CD14-positive monocyte (primary cell): ENCODE results near the gene C8B. TPM values are rescaled to one million over a fixed set of nuclear protein-coding genes. Genes with fewer than 3 reads are reported as not detected.

ENCODE experiments used
- DNase-seq, 3 donors: peaks; one replicate each; pipeline ENCODE4 v3.0.0-alpha.2; 2011 to 2022
- H2AFZ ChIP-seq: 2 replicates; pipeline ENCODE4 v1.6.0; 2012; ENCODE audit warnings: mild to moderate bottlenecking, low read depth, low read length, inconsistent platforms; ENCODE audit not compliant: insufficient read depth, poor library complexity, severe bottlenecking
- H3K27ac ChIP-seq, 2 donors: 1 replicate in 1 of 2; 2 replicates in 1 of 2; pipeline ENCODE4 v1.5.1; 2012 to 2013; ENCODE audit warnings: low read length in 2 of 2, control low read depth in 1 of 2, inconsistent platforms in 1 of 2, low read depth in 1 of 2, mild to moderate bottlenecking in 1 of 2
- H3K27me3 ChIP-seq, 2 donors: one replicate each; pipeline versions ENCODE4 v1.6.0 to v1.6.1; 2011 to 2013; ENCODE audit warnings: low read length in 2 of 2; ENCODE audit not compliant: control insufficient read depth in 2 of 2, insufficient read depth in 2 of 2
- H3K36me3 ChIP-seq, 2 donors: replicated peaks in 1 of 2; 1 replicate in 1 of 2; 2 replicates in 1 of 2; pipeline versions ENCODE4 v1.5.1 to v1.6.1; 2012 to 2013; ENCODE audit warnings: low read length in 2 of 2, control low read depth in 1 of 2, inconsistent platforms in 1 of 2, mild to moderate bottlenecking in 1 of 2; ENCODE audit not compliant: insufficient read depth in 2 of 2, control insufficient read depth in 1 of 2
- H3K4me1 ChIP-seq, 2 donors: 1 replicate in 1 of 2; 2 replicates in 1 of 2; pipeline versions ENCODE4 v1.5.1 to v1.6.1; 2012 to 2013; ENCODE audit warnings: low read length in 2 of 2, control low read depth in 1 of 2, inconsistent platforms in 1 of 2, mild to moderate bottlenecking in 1 of 2, moderate library complexity in 1 of 2; ENCODE audit not compliant: insufficient read depth in 2 of 2, control insufficient read depth in 1 of 2
- H3K4me2 ChIP-seq: replicated peaks from 2 replicates; pipeline ENCODE3; 2012; ENCODE audit warnings: low read length, moderate library complexity, mild to moderate bottlenecking; ENCODE audit not compliant: poor library complexity, severe bottlenecking; ENCODE audit errors: extremely low read depth
- H3K4me3 ChIP-seq, 3 experiments: fragments of 200-600 bp in 1 of 3; sonication (generic) in 1 of 3; replicated peaks in 1 of 3; 1 replicate in 2 of 3; 2 replicates in 1 of 3; pipeline ENCODE4 v1.5.1; 2011 to 2013; ENCODE audit warnings: low read length in 3 of 3, mild to moderate bottlenecking in 3 of 3, control low read depth in 2 of 3, low read depth in 2 of 3, inconsistent platforms in 1 of 3, moderate library complexity in 1 of 3
- H3K79me2 ChIP-seq: 2 replicates; pipeline ENCODE4 v1.6.0; 2012; ENCODE audit warnings: mild to moderate bottlenecking, control low read depth, inconsistent platforms, low read length, moderate library complexity; ENCODE audit not compliant: insufficient read depth
- H3K9ac ChIP-seq: 2 replicates; pipeline ENCODE4 v1.6.0; 2017; ENCODE audit warnings: low read length, mild to moderate bottlenecking; ENCODE audit not compliant: insufficient read depth, poor library complexity, severe bottlenecking
- H3K9me3 ChIP-seq, 2 donors: replicated peaks in 1 of 2; 1 replicate in 1 of 2; 2 replicates in 1 of 2; pipeline versions ENCODE4 v1.5.1 to v1.6.1; 2012 to 2013; ENCODE audit warnings: low read length in 2 of 2, control low read depth in 1 of 2; ENCODE audit not compliant: control insufficient read depth in 1 of 2, insufficient read depth in 1 of 2
- H4K20me1 ChIP-seq: 2 replicates; pipeline ENCODE4 v1.6.0; 2012; ENCODE audit warnings: mild to moderate bottlenecking, low read length, control low read depth, moderate library complexity; ENCODE audit not compliant: insufficient read depth
- H3K27ac Mint-ChIP-seq, 7 donors: one replicate each; pipeline ENCODE4 v1.8.0; 2020; ENCODE audit warnings: mild to moderate bottlenecking in 7 of 7, mixed read lengths in 7 of 7, moderate library complexity in 6 of 7, inconsistent platforms in 2 of 7
- H3K27me3 Mint-ChIP-seq, 3 donors: one replicate each; pipeline ENCODE4 v1.8.0; 2021 to 2022; ENCODE audit warnings: low read depth in 3 of 3, mild to moderate bottlenecking in 3 of 3, mixed read lengths in 3 of 3, moderate library complexity in 3 of 3, inconsistent platforms in 1 of 3
- H3K36me3 Mint-ChIP-seq, 2 donors: one replicate each; pipeline ENCODE4 v1.8.0; 2020; ENCODE audit warnings: mixed read lengths in 2 of 2, inconsistent platforms in 1 of 2, mild to moderate bottlenecking in 1 of 2
- H3K4me1 Mint-ChIP-seq: one replicate; pipeline ENCODE4 v1.8.0; 2020; ENCODE audit warnings: mild to moderate bottlenecking, mixed read lengths
- H3K4me3 Mint-ChIP-seq, 2 donors: one replicate each; pipeline ENCODE4 v1.8.0; 2020; ENCODE audit warnings: mild to moderate bottlenecking in 2 of 2, mixed read lengths in 2 of 2, moderate library complexity in 1 of 2
- H3K9me3 Mint-ChIP-seq, 7 donors: one replicate each; pipeline ENCODE4 v1.8.0; 2020 to 2022; ENCODE audit warnings: mixed read lengths in 7 of 7, mild to moderate bottlenecking in 6 of 7, moderate library complexity in 6 of 7, inconsistent platforms in 2 of 7
- CTCF ChIP-seq: fragments of 200-600 bp; IDR thresholded peaks from one replicate; pipeline ENCODE4 v1.8.0; 2022; ENCODE audit warnings: antibody characterized with exemption, mild to moderate bottlenecking
- WGBS: methylation state at CpG from one replicate; pipeline ENCODE4 v1.1.5; 2013; ENCODE audit warnings: missing lambda C conversion rate; ENCODE audit not compliant: insufficient coverage; 5-methylcytosine and 5-hydroxymethylcytosine counted together
- intact Hi-C, 2 donors: fragments of 100-400 bp; cut with micrococcal nuclease; formaldehyde crosslinking; loops; one replicate each; pipeline versions ENCODE4 v1.15.0 to v1.15.1; 2023
- polyA plus RNA-seq, 3 donors: library from polyadenylated mRNA; depleted of rRNA in 1 of 3; unstranded in 2 of 3; stranded (reverse) in 1 of 3; fragments of 300-500 nt in 2 of 3; fragments of >200 nt in 1 of 3; fragmentation: Illumina TruSeq in 2 of 3; gene quantifications; 1 replicate in 2 of 3; 2 replicates in 1 of 3; pipeline ENCODE4 v1.2.3, GENCODE V29; 2012 to 2021

The C8B gene
- polyA plus RNA-seq, 3 donors: not detected

DNA sequence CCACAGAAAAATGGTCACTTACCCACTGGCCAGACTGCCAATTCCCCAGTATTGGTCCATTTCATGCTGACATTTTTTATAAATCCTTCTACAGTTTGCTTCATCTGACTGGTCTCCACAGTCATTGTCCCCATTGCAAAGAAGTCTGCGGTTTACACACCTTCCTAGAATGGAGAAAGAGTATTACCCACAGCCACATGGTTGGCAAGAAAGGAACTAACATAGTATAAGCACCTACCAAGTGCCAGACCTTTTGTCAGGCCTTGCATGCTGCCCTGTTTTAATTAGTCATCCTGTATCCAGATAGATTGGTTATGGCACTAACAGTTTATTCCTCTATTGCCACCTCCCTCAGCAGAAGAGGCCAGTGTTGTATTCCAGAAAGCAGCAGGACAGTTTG lies 11.2 kb downstream of the C8B start:
- no peak overlapping the region for H3K4me3 ChIP-seq
- Mint-ChIP-seq H3K27me3 (peaks cover 0 to 5% (median 2%) of the 10 kb centered on the region in 3 donors), H3K36me3 (no peaks in the 10 kb centered on the region), H3K4me1 (no peaks in the 10 kb centered on the region), H3K27ac (no peak overlapping the region), H3K9me3 (peaks cover 0 to 6% (median 2%) of the 10 kb centered on the region in 7 donors), H3K4me3 (no peak overlapping the region)
- no peaks in the 10 kb centered on the region for H3K9me3 ChIP-seq
- WGBS: no CpG with 5 or more reads among the region's 1 CpG
- H2AFZ ChIP-seq: no peak overlapping the region
- no peaks in the 10 kb centered on the region for H4K20me1 ChIP-seq
- no peak for DNase-seq
- H3K9ac ChIP-seq: no peak overlapping the region
- H3K27me3 ChIP-seq: no peaks in the 10 kb centered on the region
- H3K36me3 ChIP-seq: no peaks in the 10 kb centered on the region
- no peak overlapping the region for H3K27ac ChIP-seq
- intact Hi-C loops: no loop called here
- H3K4me2 ChIP-seq: no peak overlapping the region
- no peak for TF ChIP-seq CTCF
- no peaks in the 10 kb centered on the region for H3K4me1 ChIP-seq
- no peaks in the 10 kb centered on the region for H3K79me2 ChIP-seq

GRCh38 chr1:56953386-56953785 lies 12.4 kb downstream of the C8B start:
- Histone ChIP-seq H3K4me3 (no peak overlapping the region), H3K9ac (no peak overlapping the region), H3K4me2 (no peak overlapping the region), H4K20me1 (no peaks in the 10 kb centered on the region), H3K27me3 (no peaks in the 10 kb centered on the region), H3K4me1 (no peaks in the 10 kb centered on the region), H3K79me2 (no peaks in the 10 kb centered on the region), H2AFZ (no peak overlapping the region), H3K9me3 (no peaks in the 10 kb centered on the region), H3K27ac (no peak overlapping the region), H3K36me3 (no peaks in the 10 kb centered on the region)
- intact Hi-C loops: no loop called here
- no peak for DNase-seq
- Mint-ChIP-seq H3K27me3 (peaks cover 0 to 5% (median 2%) of the 10 kb centered on the region in 3 donors), H3K4me3 (no peak overlapping the region), H3K9me3 (peaks cover 0 to 6% (median 2%) of the 10 kb centered on the region in 7 donors), H3K4me1 (no peaks in the 10 kb centered on the region), H3K36me3 (no peaks in the 10 kb centered on the region), H3K27ac (no peak overlapping the region)
- 53% methylated on average over 2 of the region's 5 CpGs for WGBS
- TF ChIP-seq CTCF: no peak
